ENCODE data around the gene PLCB4.

Gene PLCB4

GRCh38 chr20:9441948-9442347 lies 373.1 kb downstream of the PLCB4 start:
- no peak for DNase-seq (ENCODE audit: low read depth, low spot score)

GRCh38 chr20:9442858-9443257 lies 374.0 kb downstream of the PLCB4 start:
- DNase-seq (ENCODE audit: low read depth, low spot score) = no peak

- DNase-seq (ENCODE audit: low read depth, low spot score) = no peak
Measured at GRCh38 chr20:9444921-9445320, 376.0 kb downstream of the PLCB4 start.

GRCh38 chr20:9447182-9447581 lies 378.3 kb downstream of the PLCB4 start:
- DNase-seq (ENCODE audit: low read depth, low spot score) = no peak

- no peak for DNase-seq (ENCODE audit: low read depth, low spot score)
Measured at GRCh38 chr20:9453201-9453600, 384.3 kb downstream of the PLCB4 start.

- DNase-seq (ENCODE audit: low read depth, low spot score) = no peak
Measured at GRCh38 chr20:9454791-9455190, 385.9 kb downstream of the PLCB4 start.

GRCh38 chr20:9457136-9457535 lies 388.2 kb downstream of the PLCB4 start:
- no peak for DNase-seq (ENCODE audit: low read depth, low spot score)

- DNase-seq (ENCODE audit: low read depth, low spot score) = peak; percentile 45
Measured at GRCh38 chr20:9458138-9458796, 389.4 kb downstream of the PLCB4 start.

GRCh38 chr20:9460518-9460917 lies 391.6 kb downstream of the PLCB4 start:
- no peak for DNase-seq (ENCODE audit: low read depth, low spot score)

GRCh38 chr20:9467995-9468394 lies 399.1 kb downstream of the PLCB4 start:
- no peak for DNase-seq (ENCODE audit: low read depth, low spot score)

GRCh38 chr20:9474835-9475415 lies 406.0 kb downstream of the PLCB4 start:
- DNase-seq (ENCODE audit: low read depth, low spot score) = no peak

GRCh38 chr20:9475456-9475855 lies 406.6 kb downstream of the PLCB4 start:
- DNase-seq (ENCODE audit: low read depth, low spot score) = no peak

GRCh38 chr20:9476174-9476573 lies 407.3 kb downstream of the PLCB4 start:
- no peak for DNase-seq (ENCODE audit: low read depth, low spot score)

- DNase-seq (ENCODE audit: low read depth, low spot score) = no peak
Measured at GRCh38 chr20:9476637-9477036, 407.8 kb downstream of the PLCB4 start.

GRCh38 chr20:9478771-9479170 lies 409.9 kb downstream of the PLCB4 start:
- no peak for DNase-seq (ENCODE audit: low read depth, low spot score)

GRCh38 chr20:9480066-9480465 lies 411.2 kb downstream of the PLCB4 start:
- DNase-seq (ENCODE audit: low read depth, low spot score) = no peak

- DNase-seq (ENCODE audit: low read depth, low spot score) = no peak
Measured at GRCh38 chr20:9482180-9482579, 413.3 kb downstream of the PLCB4 start.

GRCh38 chr20:9483131-9483530 lies 414.2 kb downstream of the PLCB4 start:
- DNase-seq (ENCODE audit: low read depth, low spot score) = no peak

GRCh38 chr20:9485614-9486340 lies 416.9 kb downstream of the PLCB4 start:
- DNase-seq (ENCODE audit: low read depth, low spot score) = no peak

- DNase-seq (ENCODE audit: low read depth, low spot score) = no peak
Measured at GRCh38 chr20:9487231-9487630, 418.3 kb downstream of the PLCB4 start.

GRCh38 chr20:9488063-9488462 lies 419.2 kb downstream of the PLCB4 start:
- no peak for DNase-seq (ENCODE audit: low read depth, low spot score)

GRCh38 chr20:9490161-9490560 lies 421.3 kb downstream of the PLCB4 start:
- DNase-seq (ENCODE audit: low read depth, low spot score) = no peak

- DNase-seq (ENCODE audit: low read depth, low spot score) = no peak
Measured at GRCh38 chr20:9490631-9491030, 421.7 kb downstream of the PLCB4 start.
